Loucy (cell line): ENCODE data around the gene EPB41.
A peak's percentile ranks its signal among the peaks of the same experiment; 100 is the strongest.

Experiments
- H2AFZ ChIP-seq: fragments of 200-600 bp; sonication (generic); 2 replicates; pipeline ENCODE4 v1.6.0; 2016; ENCODE audit warnings: antibody characterized with exemption, mild to moderate bottlenecking, low read length, moderate library complexity
- H3F3A ChIP-seq: fragments of 200-600 bp; 2 replicates; pipeline ENCODE4 v1.6.0; 2016; ENCODE audit warnings: antibody characterized with exemption, low read depth, mild to moderate bottlenecking
- H3K27me3 ChIP-seq: fragments of 200-600 bp; sonication (generic); 2 replicates; pipeline ENCODE4 v1.6.1; 2014; ENCODE audit warnings: low read length, mild to moderate bottlenecking; ENCODE audit not compliant: insufficient read depth, poor library complexity, severe bottlenecking
- H3K36me3 ChIP-seq: fragments of 200-600 bp; sonication (generic); 2 replicates; pipeline ENCODE4 v1.6.1; 2016; ENCODE audit warnings: low read length; ENCODE audit not compliant: insufficient read depth
- H3K4me1 ChIP-seq: fragments of 200-600 bp; sonication (generic); 2 replicates; pipeline ENCODE4 v1.5.1; 2014; ENCODE audit warnings: low read length, mild to moderate bottlenecking; ENCODE audit not compliant: insufficient read depth, poor library complexity, severe bottlenecking
- H3K4me2 ChIP-seq: fragments of 200-600 bp; sonication (generic); 2 replicates; pipeline ENCODE4 v1.6.0; 2014; ENCODE audit warnings: antibody characterized with exemption, low read length, low read depth, mild to moderate bottlenecking; ENCODE audit not compliant: poor library complexity, severe bottlenecking
- H3K4me3 ChIP-seq: fragments of 200-600 bp; sonication (generic); 2 replicates; pipeline ENCODE4 v1.5.1; 2014; ENCODE audit warnings: low read length, mild to moderate bottlenecking, mixed read lengths; ENCODE audit not compliant: poor library complexity, severe bottlenecking
- H3K79me2 ChIP-seq: fragments of 200-600 bp; sonication (generic); 2 replicates; pipeline ENCODE4 v1.6.1; 2014; ENCODE audit warnings: low read length; ENCODE audit not compliant: insufficient read depth
- H3K9ac ChIP-seq: fragments of 200-600 bp; sonication (generic); 2 replicates; pipeline ENCODE4 v1.6.0; 2014; ENCODE audit warnings: mild to moderate bottlenecking, low read depth, low read length, moderate library complexity; ENCODE audit not compliant: poor library complexity, severe bottlenecking
- H3K9me2 ChIP-seq: fragments of 200-600 bp; sonication (generic); replicated peaks from 2 replicates; pipeline ENCODE4 v1.6.1; 2016; ENCODE audit warnings: low read depth, low read length, mixed read lengths
- H3K9me3 ChIP-seq: fragments of 200-600 bp; sonication (generic); 2 replicates; pipeline ENCODE4 v1.6.1; 2014; ENCODE audit warnings: mild to moderate bottlenecking, antibody characterized with exemption, low read length, low read depth; ENCODE audit not compliant: insufficient read depth
- H4K20me1 ChIP-seq: fragments of 200-600 bp; sonication (generic); 2 replicates; pipeline ENCODE4 v1.6.0; 2014; ENCODE audit warnings: antibody characterized with exemption, low read length, mild to moderate bottlenecking; ENCODE audit not compliant: insufficient read depth, poor library complexity, severe bottlenecking
- EZH2phosphoT487 ChIP-seq: fragments of 200-600 bp; IDR thresholded peaks from 2 replicates; pipeline ENCODE4 v1.6.1; 2018; ENCODE audit warnings: antibody characterized with exemption, mild to moderate bottlenecking, moderate library complexity, borderline replicate concordance
- TF ChIP-seq, protein P1 (sequence below): fragments of 200-600 bp; sonication (generic); conservative IDR thresholded peaks from 2 replicates; pipeline ENCODE4 v1.5.1; 2014; ENCODE audit warnings: mild to moderate bottlenecking, antibody characterized with exemption, low read length

Gene EPB41

DNA sequence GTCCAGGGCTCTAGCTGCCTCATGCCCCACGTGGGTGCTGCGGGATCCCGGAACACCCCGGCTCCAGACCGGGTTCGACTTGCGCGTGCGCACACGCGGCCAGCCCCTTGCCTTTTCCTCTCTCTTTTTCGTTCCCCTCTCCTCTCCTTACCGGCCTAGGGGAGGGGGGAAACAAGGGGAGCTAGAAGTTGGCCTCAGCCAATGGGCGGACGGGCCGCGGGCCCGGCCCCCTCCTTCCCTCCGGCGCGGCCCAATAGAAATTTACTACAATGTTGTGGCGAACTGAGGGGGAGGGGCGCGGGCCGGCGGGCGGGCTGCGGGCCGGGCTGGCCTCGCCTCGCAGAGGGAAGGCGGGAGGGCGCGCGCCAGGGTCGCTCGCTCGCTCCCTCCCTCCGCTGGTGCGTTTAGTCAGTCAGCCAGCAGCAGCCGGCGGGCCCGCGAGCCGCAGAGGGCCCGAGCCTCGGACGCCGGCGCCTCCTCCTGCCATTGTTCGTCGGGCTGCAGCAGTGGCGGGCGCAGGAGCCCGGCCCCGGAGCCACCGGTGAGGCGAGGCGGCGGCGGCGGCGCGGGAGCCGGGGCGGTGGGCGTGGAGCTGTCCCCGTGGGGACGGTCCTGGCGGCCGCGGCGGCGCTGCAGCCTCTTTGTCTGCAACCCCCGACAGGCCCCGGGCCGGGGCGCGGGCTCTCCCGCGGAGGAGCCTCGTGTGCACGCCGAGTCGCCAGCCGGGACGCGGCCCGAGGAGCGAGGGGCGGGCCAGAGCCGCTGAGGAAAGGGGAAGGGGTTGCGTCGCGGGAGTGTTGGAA is at the start of gene EPB41:
Gene EPB41 (plus strand): TSS at position 342 of the 803 bp plus-strand sequence. CDS start 72,869 bp downstream, outside the sequence.
- peak within 1 kb of the TSS; percentile 76 for H2AFZ ChIP-seq
- no peaks in the 10 kb centered on the region for H3K9me2 ChIP-seq
- no peaks in the 10 kb centered on the region for H3K36me3 ChIP-seq
- H3K9ac ChIP-seq: peak within 1 kb of the TSS; percentile 67
- H3F3A ChIP-seq: no peaks in the 10 kb centered on the region
- peaks cover 13% of the 10 kb centered on the region for H4K20me1 ChIP-seq
- peaks cover 45% of the 10 kb centered on the region for H3K79me2 ChIP-seq
- peaks cover 35% of the 10 kb centered on the region for H3K4me1 ChIP-seq
- H3K9me3 ChIP-seq: no peaks in the 10 kb centered on the region
- TF ChIP-seq, protein P1, sequence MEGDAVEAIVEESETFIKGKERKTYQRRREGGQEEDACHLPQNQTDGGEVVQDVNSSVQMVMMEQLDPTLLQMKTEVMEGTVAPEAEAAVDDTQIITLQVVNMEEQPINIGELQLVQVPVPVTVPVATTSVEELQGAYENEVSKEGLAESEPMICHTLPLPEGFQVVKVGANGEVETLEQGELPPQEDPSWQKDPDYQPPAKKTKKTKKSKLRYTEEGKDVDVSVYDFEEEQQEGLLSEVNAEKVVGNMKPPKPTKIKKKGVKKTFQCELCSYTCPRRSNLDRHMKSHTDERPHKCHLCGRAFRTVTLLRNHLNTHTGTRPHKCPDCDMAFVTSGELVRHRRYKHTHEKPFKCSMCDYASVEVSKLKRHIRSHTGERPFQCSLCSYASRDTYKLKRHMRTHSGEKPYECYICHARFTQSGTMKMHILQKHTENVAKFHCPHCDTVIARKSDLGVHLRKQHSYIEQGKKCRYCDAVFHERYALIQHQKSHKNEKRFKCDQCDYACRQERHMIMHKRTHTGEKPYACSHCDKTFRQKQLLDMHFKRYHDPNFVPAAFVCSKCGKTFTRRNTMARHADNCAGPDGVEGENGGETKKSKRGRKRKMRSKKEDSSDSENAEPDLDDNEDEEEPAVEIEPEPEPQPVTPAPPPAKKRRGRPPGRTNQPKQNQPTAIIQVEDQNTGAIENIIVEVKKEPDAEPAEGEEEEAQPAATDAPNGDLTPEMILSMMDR: no peak
- no peak for TF ChIP-seq EZH2phosphoT487
- peak within 1 kb of the TSS; percentile 77 for H3K4me3 ChIP-seq
- peak within 1 kb of the TSS; percentile 83 for H3K4me2 ChIP-seq
- no peaks in the 10 kb centered on the region for H3K27me3 ChIP-seq

DNA sequence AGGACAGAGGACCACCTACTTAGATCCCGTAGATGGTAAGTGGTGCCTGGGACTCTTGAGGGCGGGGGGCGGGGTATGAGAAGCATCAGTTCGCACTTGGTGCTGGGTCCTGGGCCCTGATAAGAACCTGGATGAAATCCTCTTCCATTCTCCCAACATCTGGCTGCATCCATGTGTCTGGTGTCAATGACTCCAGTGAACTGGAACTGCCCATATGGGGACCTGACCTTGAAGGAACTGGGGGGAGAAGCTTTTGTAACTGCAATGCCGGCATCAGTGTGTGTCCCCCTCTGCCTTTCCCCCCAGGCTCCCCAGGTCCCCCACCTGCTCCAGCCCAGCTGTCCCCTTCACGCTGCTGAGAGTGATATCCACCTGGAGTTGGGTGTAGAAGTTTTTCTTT is 49.7 kb upstream of the EPB41 start:
- no peaks in the 10 kb centered on the region for H3F3A ChIP-seq
- H3K9me2 ChIP-seq: no peaks in the 10 kb centered on the region
- no peak overlapping the region for H3K4me2 ChIP-seq
- H3K27me3 ChIP-seq: no peaks in the 10 kb centered on the region
- H3K36me3 ChIP-seq: no peaks in the 10 kb centered on the region
- no peak overlapping the region for H3K9ac ChIP-seq
- no peak for TF ChIP-seq EZH2phosphoT487
- TF ChIP-seq, protein P1: no peak
- H3K4me3 ChIP-seq: no peak overlapping the region
- H3K4me1 ChIP-seq: no peaks in the 10 kb centered on the region
- H4K20me1 ChIP-seq: no peaks in the 10 kb centered on the region
- no peaks in the 10 kb centered on the region for H3K9me3 ChIP-seq
- no peaks in the 10 kb centered on the region for H3K79me2 ChIP-seq
- H2AFZ ChIP-seq: no peak overlapping the region

DNA sequence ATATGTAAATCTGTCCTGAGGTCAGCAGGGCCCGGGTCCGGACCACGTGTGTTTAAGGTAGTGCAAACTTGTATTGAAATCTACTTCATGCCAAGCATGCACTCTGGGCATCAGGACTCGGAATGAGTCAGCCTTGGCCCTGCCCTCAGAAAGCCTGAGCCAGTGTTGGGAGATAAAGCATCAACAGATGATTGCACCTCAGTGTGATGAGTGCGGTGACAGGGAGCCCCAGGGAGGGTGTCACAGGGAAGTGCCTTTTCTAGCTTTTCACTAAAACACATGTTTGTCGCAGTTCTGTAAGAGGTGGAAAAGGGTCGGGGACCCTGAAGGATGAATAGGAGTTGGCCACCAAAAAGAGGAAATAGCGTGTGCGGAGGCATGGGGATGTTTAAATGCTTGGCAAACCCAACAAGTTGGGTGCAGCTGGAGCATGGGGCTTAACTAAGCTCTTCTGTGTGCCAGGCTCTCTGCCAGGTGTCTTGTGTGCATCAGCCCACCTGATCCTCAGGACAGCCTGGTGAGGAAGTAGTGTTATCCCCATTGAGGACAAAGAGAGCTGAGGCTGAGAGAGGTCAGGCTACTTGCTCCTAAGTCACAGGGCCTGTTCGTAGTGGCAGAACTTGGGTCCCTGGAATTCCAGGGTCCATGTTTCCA is 48.2 kb upstream of the EPB41 start:
- TF ChIP-seq, protein P1: no peak
- no peak for TF ChIP-seq EZH2phosphoT487
- Histone ChIP-seq H3K9me2 (no peaks in the 10 kb centered on the region), H3K4me3 (no peak overlapping the region), H3K27me3 (no peaks in the 10 kb centered on the region), H2AFZ (no peak overlapping the region), H3K4me1 (no peaks in the 10 kb centered on the region), H3K4me2 (no peak overlapping the region), H3F3A (no peaks in the 10 kb centered on the region), H3K79me2 (no peaks in the 10 kb centered on the region), H3K9me3 (no peaks in the 10 kb centered on the region), H3K9ac (no peak overlapping the region), H3K36me3 (no peaks in the 10 kb centered on the region), H4K20me1 (no peaks in the 10 kb centered on the region)
